ENCODE measurements around the gene OSBPL9. TPM values are rescaled to one million over a fixed set of nuclear protein-coding genes. Genes with fewer than 3 reads are reported as not detected.

Gene OSBPL9
- total and polyA plus RNA-seq, 9 of the 15 experiments (the other 6 are each of a cell fraction or from before 2014, with no cell fraction given): 43.9 to 217 (median 170) TPM

DNA sequence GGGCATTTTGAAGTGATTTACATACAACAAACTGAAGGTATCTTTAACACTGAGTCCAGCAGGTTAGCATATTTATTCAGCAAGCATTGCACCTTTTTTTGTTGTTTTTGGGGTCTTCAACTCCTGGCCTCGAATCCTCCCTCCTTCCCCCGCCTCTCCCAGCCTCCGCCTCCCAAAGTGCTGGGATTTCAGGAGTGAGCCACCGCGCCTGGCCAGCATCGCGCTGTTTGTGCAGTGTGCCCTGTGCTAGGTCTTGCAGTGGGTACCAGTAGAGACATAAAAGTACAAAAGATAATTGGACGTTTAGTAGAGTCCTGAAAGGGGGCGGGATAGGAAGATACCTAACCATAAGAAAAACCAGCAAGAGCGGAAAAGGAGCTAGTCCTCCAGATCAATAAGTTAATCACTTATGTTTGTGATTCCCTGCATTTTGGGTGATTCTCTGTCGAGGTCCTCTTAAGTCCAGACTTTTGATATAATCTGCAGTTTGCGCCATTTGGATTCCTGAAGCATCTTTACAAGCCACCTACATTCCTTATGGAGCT, 111.8 kb downstream of the OSBPL9 start:
- no peaks in the 10 kb centered on the region for H3K27me3 ChIP-seq (ENCODE audit: control insufficient read depth in 2 of 2, insufficient read depth in 2 of 2, low read length in 2 of 2)
- ATAC-seq: no peak
- CTCF ChIA-PET (ENCODE audit: low intra/inter-chr PET ratio): no interaction called here
- H2AFZ ChIP-seq (ENCODE audit: low read depth, low read length): peak overlapping the region; percentile 91
- peaks cover 4% of the 10 kb centered on the region; the same call in 1 of the 3 replicates for H3K36me3 ChIP-seq (ENCODE audit: control insufficient read depth, insufficient read depth, low read length)
- intact Hi-C loops (cut with micrococcal nuclease): loop anchor here (5.0 kb wide), 1 partner anchor 81 kb away; no protein-coding TSS in a partner anchor
- H3K79me2 ChIP-seq (ENCODE audit: control insufficient read depth, insufficient read depth, low read length): peaks cover 56% of the 10 kb centered on the region
- H4K20me1 ChIP-seq (replicated peaks; ENCODE audit: control insufficient read depth, insufficient read depth, low read length): no peaks in the 10 kb centered on the region; the same call in 1 of the 2 replicates
- POLR2A ChIA-PET: interaction anchor here (0.8 to 5.7 kb wide), 7 partner anchors 11 to 111 kb away, joined by 3 to 52 read pairs (median 4); partner anchors contain the start of gene OSBPL9
- in situ Hi-C loops (cut with MboI): no loop called here
- H3K4me3 ChIP-seq: peak overlapping the region; percentile 73
- H3K9me1 ChIP-seq (ENCODE audit: control insufficient read depth, insufficient read depth, low read length): no peaks in the 10 kb centered on the region
- peak overlapping the region; percentile 75 for H3K4me2 ChIP-seq (ENCODE audit: insufficient read depth, low read length)
- DNase-seq (ENCODE audit: extremely low read depth in 1 of 4, low spot score in 3 of 4): no peak
- 41% methylated on average over 12 of the region's 12 CpGs for WGBS (ENCODE audit: insufficient coverage, low coverage, missing lambda C conversion rate)
- FAIRE-seq: no peak
- H3K9me3 ChIP-seq (replicated peaks; ENCODE audit: control insufficient read depth, insufficient read depth, low read depth, low read length): no peaks in the 10 kb centered on the region
- BruUV-seq (replicated peaks): no TSS peak
- peak overlapping the region; percentile 83 to 97 for H3K9ac ChIP-seq (ENCODE audit: insufficient read depth in 1 of 2, low read depth in 2 of 2, low read length in 2 of 2)
- peaks cover 22 to 31% of the 10 kb centered on the region in 2 experiments for H3K4me1 ChIP-seq (replicated peaks in 1 of 2; ENCODE audit: control insufficient read depth in 2 of 2, insufficient read depth in 2 of 2, low read length in 2 of 2)
- peak overlapping the region; percentile 88 for H3K27ac ChIP-seq (ENCODE audit: extremely low read depth, low read depth, low read length)
- TF ChIP-seq, protein P1, sequence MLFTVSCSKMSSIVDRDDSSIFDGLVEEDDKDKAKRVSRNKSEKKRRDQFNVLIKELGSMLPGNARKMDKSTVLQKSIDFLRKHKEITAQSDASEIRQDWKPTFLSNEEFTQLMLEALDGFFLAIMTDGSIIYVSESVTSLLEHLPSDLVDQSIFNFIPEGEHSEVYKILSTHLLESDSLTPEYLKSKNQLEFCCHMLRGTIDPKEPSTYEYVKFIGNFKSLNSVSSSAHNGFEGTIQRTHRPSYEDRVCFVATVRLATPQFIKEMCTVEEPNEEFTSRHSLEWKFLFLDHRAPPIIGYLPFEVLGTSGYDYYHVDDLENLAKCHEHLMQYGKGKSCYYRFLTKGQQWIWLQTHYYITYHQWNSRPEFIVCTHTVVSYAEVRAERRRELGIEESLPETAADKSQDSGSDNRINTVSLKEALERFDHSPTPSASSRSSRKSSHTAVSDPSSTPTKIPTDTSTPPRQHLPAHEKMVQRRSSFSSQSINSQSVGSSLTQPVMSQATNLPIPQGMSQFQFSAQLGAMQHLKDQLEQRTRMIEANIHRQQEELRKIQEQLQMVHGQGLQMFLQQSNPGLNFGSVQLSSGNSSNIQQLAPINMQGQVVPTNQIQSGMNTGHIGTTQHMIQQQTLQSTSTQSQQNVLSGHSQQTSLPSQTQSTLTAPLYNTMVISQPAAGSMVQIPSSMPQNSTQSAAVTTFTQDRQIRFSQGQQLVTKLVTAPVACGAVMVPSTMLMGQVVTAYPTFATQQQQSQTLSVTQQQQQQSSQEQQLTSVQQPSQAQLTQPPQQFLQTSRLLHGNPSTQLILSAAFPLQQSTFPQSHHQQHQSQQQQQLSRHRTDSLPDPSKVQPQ (CRISPR knock-in tag; IDR thresholded peaks at IDR 0.05; ENCODE audit: borderline replicate concordance): no peak
- TF ChIP-seq PTRF (tag; IDR thresholded peaks at IDR 0.05) (no peak), ZNF347 (CRISPR knock-in tag; IDR thresholded peaks at IDR 0.05; ENCODE audit: low read depth) (no peak), NFE2 (IDR thresholded peaks at IDR 0.05; ENCODE audit: low read depth) (no peak), RBM22 (IDR thresholded peaks at IDR 0.05; ENCODE audit: low read depth, low read length, poor library complexity, severe bottlenecking) (no peak), ZNF79 (CRISPR knock-in tag; IDR thresholded peaks at IDR 0.05; ENCODE audit: low read depth) (no peak), ETS2 (tag; IDR thresholded peaks at IDR 0.05; ENCODE audit: borderline replicate concordance, poor library complexity, severe bottlenecking) (no peak), ZFP30 (CRISPR knock-in tag; IDR thresholded peaks at IDR 0.05; ENCODE audit: borderline replicate concordance) (no peak)
- TF ChIP-seq, protein P2, sequence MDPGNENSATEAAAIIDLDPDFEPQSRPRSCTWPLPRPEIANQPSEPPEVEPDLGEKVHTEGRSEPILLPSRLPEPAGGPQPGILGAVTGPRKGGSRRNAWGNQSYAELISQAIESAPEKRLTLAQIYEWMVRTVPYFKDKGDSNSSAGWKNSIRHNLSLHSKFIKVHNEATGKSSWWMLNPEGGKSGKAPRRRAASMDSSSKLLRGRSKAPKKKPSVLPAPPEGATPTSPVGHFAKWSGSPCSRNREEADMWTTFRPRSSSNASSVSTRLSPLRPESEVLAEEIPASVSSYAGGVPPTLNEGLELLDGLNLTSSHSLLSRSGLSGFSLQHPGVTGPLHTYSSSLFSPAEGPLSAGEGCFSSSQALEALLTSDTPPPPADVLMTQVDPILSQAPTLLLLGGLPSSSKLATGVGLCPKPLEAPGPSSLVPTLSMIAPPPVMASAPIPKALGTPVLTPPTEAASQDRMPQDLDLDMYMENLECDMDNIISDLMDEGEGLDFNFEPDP (CRISPR knock-in tag; IDR thresholded peaks at IDR 0.05): no peak
- TF ChIP-seq, protein P3, sequence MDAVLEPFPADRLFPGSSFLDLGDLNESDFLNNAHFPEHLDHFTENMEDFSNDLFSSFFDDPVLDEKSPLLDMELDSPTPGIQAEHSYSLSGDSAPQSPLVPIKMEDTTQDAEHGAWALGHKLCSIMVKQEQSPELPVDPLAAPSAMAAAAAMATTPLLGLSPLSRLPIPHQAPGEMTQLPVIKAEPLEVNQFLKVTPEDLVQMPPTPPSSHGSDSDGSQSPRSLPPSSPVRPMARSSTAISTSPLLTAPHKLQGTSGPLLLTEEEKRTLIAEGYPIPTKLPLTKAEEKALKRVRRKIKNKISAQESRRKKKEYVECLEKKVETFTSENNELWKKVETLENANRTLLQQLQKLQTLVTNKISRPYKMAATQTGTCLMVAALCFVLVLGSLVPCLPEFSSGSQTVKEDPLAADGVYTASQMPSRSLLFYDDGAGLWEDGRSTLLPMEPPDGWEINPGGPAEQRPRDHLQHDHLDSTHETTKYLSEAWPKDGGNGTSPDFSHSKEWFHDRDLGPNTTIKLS (IDR thresholded peaks at IDR 0.05; ENCODE audit: borderline replicate concordance, low read depth): no peak
- TF ChIP-seq, protein P4, sequence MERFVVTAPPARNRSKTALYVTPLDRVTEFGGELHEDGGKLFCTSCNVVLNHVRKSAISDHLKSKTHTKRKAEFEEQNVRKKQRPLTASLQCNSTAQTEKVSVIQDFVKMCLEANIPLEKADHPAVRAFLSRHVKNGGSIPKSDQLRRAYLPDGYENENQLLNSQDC (CRISPR knock-in tag; IDR thresholded peaks at IDR 0.05): no peak
